Body of pancreas (tissue), 4 donors: Measurements from ENCODE around the gene SART1.

Source experiments
- POLR2A ChIP-seq, 3 donors: fragments of 450-650 bp; IDR thresholded peaks; one replicate each; pipeline ENCODE4 v1.6.1; 2016; ENCODE audit warnings: antibody characterized with exemption in 3 of 3, mild to moderate bottlenecking in 2 of 3
- TF ChIP-seq, protein P1 (sequence below), 7 experiments: fragments of 450-650 bp in 4 of 7; fragments of 200-600 bp in 3 of 7; sonication (generic) in 3 of 7; IDR thresholded peaks; one replicate each; pipeline ENCODE4 v1.5.1; 2016 to 2019; ENCODE audit warnings: antibody characterized with exemption in 7 of 7

GRCh38 chr11:65981101-65981740, 19.7 kb downstream of the SART1 start:
- TF ChIP-seq POLR2A (IDR thresholded peaks at IDR 0.05): no peak
- TF ChIP-seq, protein P1, sequence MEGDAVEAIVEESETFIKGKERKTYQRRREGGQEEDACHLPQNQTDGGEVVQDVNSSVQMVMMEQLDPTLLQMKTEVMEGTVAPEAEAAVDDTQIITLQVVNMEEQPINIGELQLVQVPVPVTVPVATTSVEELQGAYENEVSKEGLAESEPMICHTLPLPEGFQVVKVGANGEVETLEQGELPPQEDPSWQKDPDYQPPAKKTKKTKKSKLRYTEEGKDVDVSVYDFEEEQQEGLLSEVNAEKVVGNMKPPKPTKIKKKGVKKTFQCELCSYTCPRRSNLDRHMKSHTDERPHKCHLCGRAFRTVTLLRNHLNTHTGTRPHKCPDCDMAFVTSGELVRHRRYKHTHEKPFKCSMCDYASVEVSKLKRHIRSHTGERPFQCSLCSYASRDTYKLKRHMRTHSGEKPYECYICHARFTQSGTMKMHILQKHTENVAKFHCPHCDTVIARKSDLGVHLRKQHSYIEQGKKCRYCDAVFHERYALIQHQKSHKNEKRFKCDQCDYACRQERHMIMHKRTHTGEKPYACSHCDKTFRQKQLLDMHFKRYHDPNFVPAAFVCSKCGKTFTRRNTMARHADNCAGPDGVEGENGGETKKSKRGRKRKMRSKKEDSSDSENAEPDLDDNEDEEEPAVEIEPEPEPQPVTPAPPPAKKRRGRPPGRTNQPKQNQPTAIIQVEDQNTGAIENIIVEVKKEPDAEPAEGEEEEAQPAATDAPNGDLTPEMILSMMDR (IDR thresholded peaks at IDR 0.05): no peak
